K562 treated with DMSO at 1 percent for 12 hours (cell line): ENCODE measurements around the gene FAM228B. TPM values are rescaled to one million over a fixed set of nuclear protein-coding genes. Genes with fewer than 3 reads are reported as not detected.

Experiments
- total RNA-seq: library from RNA; unstranded; fragments of 300-600 nt; gene quantifications from 2 replicates; pipeline ENCODE4 v1.2.3, GENCODE V29; 2022; ENCODE audit not compliant: insufficient read depth

The FAM228B gene
- total RNA-seq: 1.5 and 4.3 TPM in 2 replicates

GRCh38 chr2:24123195-24123921, at the start of gene FAM228B, which contains the start of gene PFN4:
TSS of gene FAM228B (plus strand) at chr2:24123469. CDS start at chr2:24124362, 893 bp downstream.
TSS of gene PFN4 (minus strand) at chr2:24123334. CDS start at chr2:24122535, 799 bp downstream.

DNA sequence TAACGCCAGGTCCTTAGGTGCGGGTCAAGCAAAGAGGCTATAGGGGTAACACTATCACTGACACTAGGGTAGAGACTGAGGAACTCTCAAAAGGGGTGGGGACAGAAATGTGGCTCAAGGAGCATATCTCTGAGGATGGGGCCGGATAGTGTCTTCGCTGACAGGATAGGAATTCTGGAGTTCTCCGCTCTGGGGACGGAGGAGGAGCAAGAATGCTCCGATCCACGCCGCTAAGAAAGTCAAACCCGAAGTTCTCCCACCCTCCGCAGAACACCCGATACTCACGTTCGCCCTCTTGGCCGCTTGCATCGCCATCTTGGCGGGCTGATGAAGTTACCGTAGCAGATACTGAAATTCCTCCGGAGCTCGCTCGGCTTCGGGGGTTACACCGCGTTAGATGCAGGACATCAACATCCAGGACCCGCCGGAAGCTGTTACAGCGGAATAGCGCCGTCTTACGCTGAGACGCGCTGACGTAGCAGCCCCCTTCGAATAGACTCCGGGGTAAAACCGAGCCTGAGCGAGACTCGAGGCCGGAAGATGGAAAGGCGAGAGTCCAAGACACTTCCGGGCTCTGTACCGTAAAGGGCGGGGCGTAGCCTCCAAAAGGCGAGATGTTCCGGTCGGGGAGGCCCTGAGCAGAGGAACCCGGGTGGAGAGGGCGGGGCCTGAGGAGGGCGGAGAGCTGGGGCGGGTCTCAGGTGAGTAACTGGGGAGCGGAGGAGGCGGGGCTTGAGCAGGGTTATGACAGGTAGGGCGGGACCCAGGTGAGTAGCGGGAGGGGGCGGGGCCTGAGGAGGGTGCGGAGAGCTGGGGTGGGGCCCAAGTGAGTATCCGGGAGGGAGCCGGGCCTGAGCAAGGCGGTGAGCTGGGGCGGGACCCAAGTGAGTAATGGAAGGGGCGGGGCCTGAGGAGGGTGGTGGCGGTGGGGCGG, 47.1 kb upstream of the FAM228B start, which contains the start of gene SF3B6:
TSS of gene SF3B6 (minus strand) at position 412 of the 934 bp plus-strand sequence. CDS start at position 315, 97 bp downstream.

GRCh38 chr2:24084386-24085199, 38.7 kb upstream of the FAM228B start, which contains the start of gene TP53I3:
TSS of gene TP53I3 (minus strand) at chr2:24084834. CDS start at chr2:24084326, 508 bp downstream.

DNA sequence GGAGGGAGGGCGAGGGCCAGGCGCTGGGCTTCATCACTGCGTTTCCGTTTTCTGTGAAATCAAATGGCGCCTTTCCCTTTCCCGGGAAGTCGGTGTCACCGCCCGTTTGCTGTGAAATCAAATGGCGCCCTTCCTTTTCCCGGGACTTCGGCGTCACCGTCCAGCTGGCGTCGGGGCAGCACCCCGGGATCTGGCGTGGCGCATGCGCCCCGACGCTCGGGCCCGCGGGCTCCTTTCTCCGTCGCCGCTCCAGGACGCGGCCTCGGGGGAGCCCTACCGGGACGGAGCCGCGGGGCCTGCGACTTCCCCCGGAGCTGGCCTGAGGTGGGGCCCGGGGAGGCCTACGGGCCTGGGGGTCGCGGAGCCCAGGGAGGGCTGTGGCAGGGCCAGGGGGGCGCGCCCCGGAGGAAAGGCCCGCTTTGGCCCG, 51.6 kb downstream of the FAM228B start, which contains the start of gene FAM228A:
TSS of gene FAM228A (plus strand) at position 203 of the 427 bp plus-strand sequence. CDS start 428 bp downstream, outside the sequence.

Other genes with a start within 250 kb of the FAM228B start
- 1.8 and 11.6 TPM in 2 replicates for gene ATAD2B, start 196.3 kb upstream of the FAM228B start, total RNA-seq
- gene UBXN2A, start 183.0 kb upstream of the FAM228B start, total RNA-seq: 7.0 and 14.9 TPM in 2 replicates
- gene MFSD2B, start 113.4 kb upstream of the FAM228B start, total RNA-seq: 2.8 and 3.8 TPM in 2 replicates
- 3.7 and 15.0 TPM in 2 replicates for gene WDCP, start 76.1 kb upstream of the FAM228B start, total RNA-seq
- gene FKBP1B, start 73.7 kb upstream of the FAM228B start, total RNA-seq: 2.0 and 6.3 TPM in 2 replicates
- gene SF3B6, start 47.1 kb upstream of the FAM228B start, total RNA-seq: 161 and 189 TPM in 2 replicates
- 17.3 and 18.4 TPM in 2 replicates for gene TP53I3, start 38.6 kb upstream of the FAM228B start, total RNA-seq
- gene PFN4, start 135 bp upstream of the FAM228B start, total RNA-seq: not detected in 2 replicates
- gene FAM228A, start 51.6 kb downstream of the FAM228B start, total RNA-seq: not detected in 2 replicates
- gene ITSN2, start 237.1 kb downstream of the FAM228B start, total RNA-seq: 9.8 and 24.0 TPM in 2 replicates